LoVo (cell line): ENCODE results near the gene TBC1D3E.
"Not testable (repeated sequence)": the region's sequence is repeated elsewhere in the genome, so short reads cannot be mapped to it uniquely, and the experiment has no call there.

Experiments
- DNase-seq: peaks from one replicate; pipeline ENCODE4 v3.0.0-alpha.2; 2016; ENCODE audit warnings: low spot score

The TBC1D3E gene

GRCh38 chr17:38127651-38128050 lies at the start of gene TBC1D3E:
Gene TBC1D3E (plus strand): TSS chr17:38127951. CDS start chr17:38129496, 1,545 bp downstream.
- not testable (repeated sequence) for DNase-seq

- DNase-seq: not testable (repeated sequence)
These were observed 40.4 kb upstream of the TBC1D3E start for GRCh38 chr17:38087344-38087743.

- not testable (repeated sequence) for DNase-seq
These were observed 39.6 kb upstream of the TBC1D3E start for GRCh38 chr17:38088120-38088519.

- DNase-seq: not testable (repeated sequence)
These were observed 33.6 kb upstream of the TBC1D3E start for GRCh38 chr17:38094059-38094694.

GRCh38 chr17:38099262-38099661 lies 28.5 kb upstream of the TBC1D3E start:
- DNase-seq: not testable (repeated sequence)

- not testable (repeated sequence) for DNase-seq
These were observed 7.9 kb upstream of the TBC1D3E start for GRCh38 chr17:38119829-38120228.

GRCh38 chr17:38134860-38135259 lies 7.1 kb downstream of the TBC1D3E start:
- DNase-seq: not testable (repeated sequence)
